ENCODE results near the gene ITGA2.

The ITGA2 gene

GRCh38 chr5:53066088-53066487 is 76.9 kb downstream of the ITGA2 start:
- no peak for DNase-seq

- no peak for DNase-seq
Observed at GRCh38 chr5:53067641-53068040, 78.5 kb downstream of the ITGA2 start.

- DNase-seq: no peak
Observed at GRCh38 chr5:53068291-53068836, 79.2 kb downstream of the ITGA2 start.

- DNase-seq: no peak
Observed at GRCh38 chr5:53069626-53070025, 80.5 kb downstream of the ITGA2 start.

- no peak for DNase-seq
Observed at GRCh38 chr5:53071298-53071697, 82.1 kb downstream of the ITGA2 start.

- no peak for DNase-seq
Observed at GRCh38 chr5:53071738-53072137, 82.6 kb downstream of the ITGA2 start.

GRCh38 chr5:53073348-53073747 is 84.2 kb downstream of the ITGA2 start:
- DNase-seq: no peak

- no peak for DNase-seq
Observed at GRCh38 chr5:53076014-53076583, 86.9 kb downstream of the ITGA2 start.

GRCh38 chr5:53080271-53080670 is 91.1 kb downstream of the ITGA2 start:
- DNase-seq: no peak

- DNase-seq: no peak
Observed at GRCh38 chr5:53083927-53084326, 94.8 kb downstream of the ITGA2 start.

- DNase-seq: no peak
Observed at GRCh38 chr5:53084546-53085255, 95.5 kb downstream of the ITGA2 start.

- DNase-seq: no peak
Observed at GRCh38 chr5:53087171-53087570, 98.0 kb downstream of the ITGA2 start.

GRCh38 chr5:53087621-53088121 is 98.5 kb downstream of the ITGA2 start:
- DNase-seq: no peak

- DNase-seq: no peak
Observed at GRCh38 chr5:53089481-53089991, 100.4 kb downstream of the ITGA2 start.

GRCh38 chr5:53090229-53090628 is 101.1 kb downstream of the ITGA2 start:
- DNase-seq: no peak

- DNase-seq: no peak
Observed at GRCh38 chr5:53091289-53091688, 102.1 kb downstream of the ITGA2 start.

- DNase-seq: no peak
Observed at GRCh38 chr5:53092242-53092641, 103.1 kb downstream of the ITGA2 start.

GRCh38 chr5:53095217-53095616 is 106.1 kb downstream of the ITGA2 start:
- no peak for DNase-seq

- DNase-seq: peak; percentile 44
Observed at GRCh38 chr5:53095931-53096525, 106.9 kb downstream of the ITGA2 start.

GRCh38 chr5:53099546-53099945 is 110.4 kb downstream of the ITGA2 start:
- DNase-seq: no peak

- DNase-seq: no peak
Observed at GRCh38 chr5:53100606-53101005, 111.5 kb downstream of the ITGA2 start.

GRCh38 chr5:53105611-53106300 is 116.6 kb downstream of the ITGA2 start:
- DNase-seq: no peak

- DNase-seq: no peak
Observed at GRCh38 chr5:53109056-53109442, 119.9 kb downstream of the ITGA2 start.
